Stomach (tissue), 4 donors: Measurements from ENCODE around the gene GPS1.

Source experiments
- POLR2AphosphoS5 ChIP-seq, 3 donors: sonication (generic); formaldehyde crosslinking; IDR thresholded peaks; one replicate each; pipeline ENCODE4 v1.6.1; 2016; ENCODE audit warnings: antibody characterized with exemption in 3 of 3
- TF ChIP-seq, protein P1 (sequence below), 7 experiments: fragments of 450-650 bp in 4 of 7; fragments of 200-600 bp in 3 of 7; sonication (generic) in 3 of 7; IDR thresholded peaks; one replicate each; pipeline ENCODE4 v1.5.1; 2016 to 2019; ENCODE audit warnings: antibody characterized with exemption in 7 of 7, control low read depth in 2 of 7, mild to moderate bottlenecking in 1 of 7

DNA sequence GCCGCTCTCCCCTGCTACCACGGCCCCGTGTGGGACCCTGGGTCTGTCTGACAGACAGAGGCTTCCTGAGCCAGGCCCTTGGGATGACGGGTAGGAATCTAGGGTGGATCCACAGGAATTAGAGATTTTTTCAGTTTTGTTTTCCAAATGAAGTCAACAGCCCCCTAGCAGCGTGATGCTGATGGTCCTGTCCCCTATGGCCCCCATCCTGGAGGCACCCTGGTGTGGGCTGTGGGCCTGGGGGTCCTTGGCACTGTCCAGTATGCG lies 44.5 kb upstream of the GPS1 start:
- TF ChIP-seq, protein P1, sequence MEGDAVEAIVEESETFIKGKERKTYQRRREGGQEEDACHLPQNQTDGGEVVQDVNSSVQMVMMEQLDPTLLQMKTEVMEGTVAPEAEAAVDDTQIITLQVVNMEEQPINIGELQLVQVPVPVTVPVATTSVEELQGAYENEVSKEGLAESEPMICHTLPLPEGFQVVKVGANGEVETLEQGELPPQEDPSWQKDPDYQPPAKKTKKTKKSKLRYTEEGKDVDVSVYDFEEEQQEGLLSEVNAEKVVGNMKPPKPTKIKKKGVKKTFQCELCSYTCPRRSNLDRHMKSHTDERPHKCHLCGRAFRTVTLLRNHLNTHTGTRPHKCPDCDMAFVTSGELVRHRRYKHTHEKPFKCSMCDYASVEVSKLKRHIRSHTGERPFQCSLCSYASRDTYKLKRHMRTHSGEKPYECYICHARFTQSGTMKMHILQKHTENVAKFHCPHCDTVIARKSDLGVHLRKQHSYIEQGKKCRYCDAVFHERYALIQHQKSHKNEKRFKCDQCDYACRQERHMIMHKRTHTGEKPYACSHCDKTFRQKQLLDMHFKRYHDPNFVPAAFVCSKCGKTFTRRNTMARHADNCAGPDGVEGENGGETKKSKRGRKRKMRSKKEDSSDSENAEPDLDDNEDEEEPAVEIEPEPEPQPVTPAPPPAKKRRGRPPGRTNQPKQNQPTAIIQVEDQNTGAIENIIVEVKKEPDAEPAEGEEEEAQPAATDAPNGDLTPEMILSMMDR (IDR thresholded peaks at IDR 0.05): no peak
- TF ChIP-seq POLR2AphosphoS5 (IDR thresholded peaks at IDR 0.05): no peak
